HFF-Myc (cell line): ENCODE data around the gene TTC17.
A peak's percentile ranks its signal among the peaks of the same experiment; 100 is the strongest.
"Not testable (repeated sequence)": the region's sequence is repeated elsewhere in the genome, so short reads cannot be mapped to it uniquely, and the experiment has no call there.

Experiments
- DNase-seq: peaks from one replicate; pipeline ENCODE4 v3.0.0-alpha.2; 2011; ENCODE audit warnings: low read depth; ENCODE audit errors: extremely low read depth
- H3K4me3 ChIP-seq: replicated peaks from 2 replicates; pipeline ENCODE4 v1.5.1; 2011; ENCODE audit warnings: low read depth, mild to moderate bottlenecking, control low read depth, low read length
- TF ChIP-seq, protein P1 (sequence below): IDR thresholded peaks from 2 replicates; pipeline ENCODE4 v1.5.1; 2012; ENCODE audit warnings: mild to moderate bottlenecking, low read depth, low read length, control low read depth; ENCODE audit errors: missing control alignments

The TTC17 gene

DNA sequence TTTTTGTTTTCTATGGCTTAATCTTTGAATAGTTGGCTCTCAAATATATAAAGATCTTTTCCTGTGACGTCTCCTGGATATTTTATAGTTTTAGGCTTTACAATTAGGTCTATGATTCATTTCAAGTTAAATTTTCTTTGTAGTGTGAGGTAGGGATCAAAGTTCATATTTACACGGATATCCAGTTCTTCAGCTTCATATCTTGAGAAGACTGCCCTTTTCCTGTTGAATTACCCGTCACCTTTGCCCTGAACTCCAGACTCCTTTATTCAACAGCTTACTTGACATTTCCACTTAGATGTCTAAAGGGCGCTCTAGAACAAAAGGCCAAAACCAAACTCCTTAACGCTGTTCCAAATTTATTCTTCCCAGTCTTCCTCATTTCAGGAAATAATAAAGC, 51.7 kb downstream of the TTC17 start:
- H3K4me3 ChIP-seq, result no peak overlapping the region
- TF ChIP-seq, protein P1, sequence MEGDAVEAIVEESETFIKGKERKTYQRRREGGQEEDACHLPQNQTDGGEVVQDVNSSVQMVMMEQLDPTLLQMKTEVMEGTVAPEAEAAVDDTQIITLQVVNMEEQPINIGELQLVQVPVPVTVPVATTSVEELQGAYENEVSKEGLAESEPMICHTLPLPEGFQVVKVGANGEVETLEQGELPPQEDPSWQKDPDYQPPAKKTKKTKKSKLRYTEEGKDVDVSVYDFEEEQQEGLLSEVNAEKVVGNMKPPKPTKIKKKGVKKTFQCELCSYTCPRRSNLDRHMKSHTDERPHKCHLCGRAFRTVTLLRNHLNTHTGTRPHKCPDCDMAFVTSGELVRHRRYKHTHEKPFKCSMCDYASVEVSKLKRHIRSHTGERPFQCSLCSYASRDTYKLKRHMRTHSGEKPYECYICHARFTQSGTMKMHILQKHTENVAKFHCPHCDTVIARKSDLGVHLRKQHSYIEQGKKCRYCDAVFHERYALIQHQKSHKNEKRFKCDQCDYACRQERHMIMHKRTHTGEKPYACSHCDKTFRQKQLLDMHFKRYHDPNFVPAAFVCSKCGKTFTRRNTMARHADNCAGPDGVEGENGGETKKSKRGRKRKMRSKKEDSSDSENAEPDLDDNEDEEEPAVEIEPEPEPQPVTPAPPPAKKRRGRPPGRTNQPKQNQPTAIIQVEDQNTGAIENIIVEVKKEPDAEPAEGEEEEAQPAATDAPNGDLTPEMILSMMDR, result no peak
- no peak for DNase-seq

- H3K4me3 ChIP-seq, result no peak overlapping the region
- TF ChIP-seq, protein P1, result no peak
- no peak for DNase-seq
Observed at GRCh38 chr11:43418197-43418596, 59.5 kb downstream of the TTC17 start.

DNA sequence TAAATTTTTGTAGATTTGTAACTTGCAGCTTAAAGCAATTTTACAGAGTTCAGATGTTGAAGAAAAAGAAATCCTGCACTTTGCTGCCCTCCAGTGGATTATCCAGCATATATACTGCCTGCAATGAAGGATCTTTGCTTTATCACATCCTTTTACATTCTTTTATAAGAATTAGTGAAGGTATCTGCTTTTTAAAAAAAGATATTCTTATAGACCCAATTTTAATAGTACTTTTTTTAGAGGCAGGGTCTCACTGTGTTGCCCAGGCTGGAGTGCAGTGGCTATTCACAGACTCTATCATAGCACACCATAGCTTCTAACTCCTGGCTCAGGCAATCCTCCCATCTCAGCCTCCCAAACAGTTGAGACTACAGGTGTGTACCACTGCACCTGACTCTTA, 60.7 kb downstream of the TTC17 start:
- DNase-seq, result peak; percentile 21
- TF ChIP-seq, protein P1, result peak; percentile 55
- H3K4me3 ChIP-seq, result no peak overlapping the region

GRCh38 chr11:43427971-43428370, 69.3 kb downstream of the TTC17 start:
- TF ChIP-seq, protein P1, result no peak
- no peak for DNase-seq
- no peak overlapping the region for H3K4me3 ChIP-seq

DNA sequence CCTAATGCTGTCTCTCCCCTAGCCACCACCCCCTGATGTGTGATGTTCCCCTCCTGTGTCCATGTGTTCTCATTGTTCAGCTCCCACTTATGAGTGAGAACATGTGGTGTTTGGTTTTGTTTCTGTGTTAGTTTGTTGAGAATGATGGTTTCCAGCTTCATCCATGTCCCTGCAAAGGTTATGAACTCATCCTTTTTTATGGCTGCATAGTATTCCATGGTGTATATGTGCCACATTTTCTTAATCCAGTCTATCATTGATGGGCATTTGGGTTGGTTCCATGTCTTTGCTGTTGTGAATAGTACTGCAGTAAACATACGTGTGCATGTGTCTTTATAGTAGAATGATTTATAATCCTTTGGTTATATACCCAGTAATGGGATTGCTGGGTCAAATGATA, 72.2 kb downstream of the TTC17 start:
- H3K4me3 ChIP-seq, DNase-seq: not testable (repeated sequence)

DNA sequence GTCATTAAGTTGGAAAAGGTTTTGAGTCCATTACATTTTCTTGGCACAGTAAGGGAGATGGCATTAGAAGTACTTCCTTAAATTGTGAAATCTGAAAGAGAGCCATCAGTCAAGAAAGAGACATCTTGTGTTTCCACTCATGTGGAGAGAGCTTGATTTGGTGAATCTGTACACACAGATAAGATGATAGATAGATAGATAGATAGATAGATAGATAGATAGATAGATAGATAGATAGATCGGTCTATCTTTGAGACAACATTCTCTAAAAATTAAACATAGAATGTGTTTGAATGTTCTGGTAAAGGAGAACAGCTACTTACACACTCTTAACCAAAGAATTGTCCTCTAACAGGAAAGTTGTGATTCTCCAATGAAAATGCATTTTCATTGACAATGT, 76.2 kb downstream of the TTC17 start:
- TF ChIP-seq, protein P1, result no peak
- DNase-seq, result no peak
- H3K4me3 ChIP-seq, result no peak overlapping the region

- TF ChIP-seq, protein P1, result no peak
- H3K4me3 ChIP-seq, result no peak overlapping the region
- DNase-seq, result no peak
Observed at GRCh38 chr11:43440486-43440885, 81.8 kb downstream of the TTC17 start.

- TF ChIP-seq, protein P1, result no peak
- no peak for DNase-seq
- H3K4me3 ChIP-seq, result no peak overlapping the region
Observed at GRCh38 chr11:43443811-43444210, 85.1 kb downstream of the TTC17 start.
